ENCODE data around the gene RTTN.
"Not testable (repeated sequence)": the region's sequence is repeated elsewhere in the genome, so short reads cannot be mapped to it uniquely, and the experiment has no call there.

Gene RTTN

DNA sequence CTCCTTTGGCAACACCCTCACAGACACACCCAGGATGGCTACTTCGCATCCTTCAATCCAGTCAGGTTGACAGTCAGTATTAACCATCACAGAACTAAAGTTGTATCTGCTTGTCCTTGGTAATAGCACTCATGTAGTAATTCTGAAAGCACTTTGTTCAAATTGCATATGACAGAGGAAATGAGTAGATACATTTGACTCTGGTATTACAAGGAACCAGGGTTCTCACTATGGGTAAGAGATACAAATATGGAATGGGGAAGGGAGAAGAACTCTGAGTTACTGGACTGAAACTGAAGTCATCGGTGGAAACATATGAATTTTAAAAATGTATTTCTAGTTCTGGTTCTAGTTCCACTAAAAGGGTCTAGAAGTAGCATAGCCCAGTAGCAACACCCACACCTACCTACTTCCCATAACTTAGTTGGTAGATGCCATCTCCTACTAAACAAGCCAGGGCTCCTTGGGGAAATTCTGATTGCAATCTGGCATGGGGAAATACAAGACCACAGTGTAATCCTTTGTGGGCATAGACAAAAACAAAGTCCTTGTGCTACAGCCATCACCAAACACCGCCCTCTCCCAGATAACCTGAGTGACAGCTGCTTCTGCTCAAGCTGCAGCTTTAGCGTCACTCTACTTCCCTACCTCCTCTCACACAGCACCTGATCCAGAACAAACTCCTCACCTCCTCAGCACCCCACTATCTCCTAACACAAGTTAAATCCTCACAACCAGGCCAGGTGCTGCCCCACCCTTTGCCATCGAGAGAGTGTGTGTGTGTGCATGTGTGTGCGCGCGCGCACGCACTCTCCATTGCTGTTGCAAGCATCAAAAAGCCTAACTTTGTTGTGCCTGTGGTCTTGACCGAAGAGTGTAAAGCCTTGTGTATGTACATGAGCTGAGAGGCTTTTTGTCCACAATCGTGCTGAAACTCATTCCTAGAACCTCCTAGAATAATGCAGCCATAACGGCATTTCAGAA is 226.5 kb downstream of the RTTN start:
- no peak for DNase-seq (ENCODE audit: low read depth)

DNA sequence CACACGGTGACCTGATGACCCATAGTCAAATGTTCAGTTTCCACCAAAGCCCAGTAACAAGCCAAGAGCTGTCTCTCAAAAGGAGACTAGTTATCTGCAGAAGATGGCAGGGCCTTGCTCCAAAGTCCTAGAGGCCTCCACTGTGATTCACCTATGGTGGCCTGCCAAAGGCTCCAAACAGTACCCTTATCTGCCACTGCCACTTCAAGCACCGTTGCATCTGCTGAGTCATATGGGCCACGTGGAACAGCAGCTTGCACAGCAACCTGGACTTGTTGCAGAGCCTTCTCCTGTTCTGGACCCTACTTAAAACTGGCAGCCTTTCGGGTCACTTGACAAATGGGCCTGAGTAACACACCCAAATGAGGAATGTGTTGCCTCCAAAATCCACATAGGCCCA is 230.2 kb downstream of the RTTN start:
- DNase-seq (ENCODE audit: low read depth), result not testable (repeated sequence)

DNA sequence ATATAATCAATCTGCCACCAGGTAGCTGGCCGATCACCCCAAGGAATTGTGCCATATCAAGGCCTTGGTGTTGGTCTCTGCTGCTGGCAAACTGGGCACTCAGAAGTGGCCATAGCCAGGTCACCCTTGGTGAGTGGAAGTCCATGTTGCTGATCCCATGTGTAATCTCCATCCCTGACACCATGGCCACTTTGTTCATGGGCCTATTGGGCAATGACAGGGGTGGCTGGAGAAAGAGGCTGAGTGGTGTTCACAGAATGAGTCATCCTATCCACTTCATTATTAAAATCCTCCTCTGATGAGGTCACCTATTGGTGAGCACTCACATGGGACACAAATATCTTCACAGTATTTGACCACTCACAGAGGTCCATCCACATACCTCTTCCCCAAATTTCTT is 231.1 kb downstream of the RTTN start:
- no peak for DNase-seq (ENCODE audit: low read depth)

DNA sequence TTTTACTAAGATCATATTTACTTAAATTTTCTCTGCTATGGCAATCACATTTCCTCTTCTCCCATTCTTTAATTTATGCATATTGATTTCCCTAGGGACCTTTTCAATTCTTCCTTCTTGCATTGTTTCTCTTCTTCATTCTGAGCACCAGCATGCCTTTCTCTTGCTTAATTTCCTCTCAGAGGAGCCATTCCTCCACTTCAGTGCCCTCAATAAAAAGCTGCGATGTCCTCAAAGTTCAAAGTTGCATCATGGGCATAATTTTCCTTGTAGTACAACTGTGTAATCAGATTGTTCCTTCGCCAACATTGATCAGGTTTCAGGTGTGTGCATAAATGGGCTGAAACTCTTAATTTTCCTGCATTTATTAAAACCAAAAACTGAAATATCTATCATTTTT is 236.0 kb downstream of the RTTN start:
- no peak for DNase-seq (ENCODE audit: low read depth)

DNA sequence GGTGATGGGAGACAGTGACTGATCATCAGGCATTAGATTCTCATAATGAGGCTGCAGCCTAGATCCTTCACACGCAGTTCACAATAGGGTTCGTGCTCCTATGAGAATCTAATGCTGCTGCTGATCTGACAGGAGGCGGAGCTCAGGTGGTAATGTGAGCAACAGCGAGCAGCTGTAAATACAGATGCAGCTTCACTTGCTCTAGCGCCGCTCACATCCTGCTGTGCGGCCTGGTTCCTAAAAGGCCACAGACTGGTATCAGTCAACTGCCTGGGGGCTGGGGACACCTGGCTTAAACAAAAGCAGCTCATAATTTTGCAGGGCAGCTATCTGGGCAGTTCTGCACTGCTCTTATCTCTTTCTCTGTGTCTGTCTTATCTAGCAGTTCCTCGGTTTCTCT is 237.4 kb downstream of the RTTN start:
- DNase-seq (ENCODE audit: low read depth), result no peak

DNA sequence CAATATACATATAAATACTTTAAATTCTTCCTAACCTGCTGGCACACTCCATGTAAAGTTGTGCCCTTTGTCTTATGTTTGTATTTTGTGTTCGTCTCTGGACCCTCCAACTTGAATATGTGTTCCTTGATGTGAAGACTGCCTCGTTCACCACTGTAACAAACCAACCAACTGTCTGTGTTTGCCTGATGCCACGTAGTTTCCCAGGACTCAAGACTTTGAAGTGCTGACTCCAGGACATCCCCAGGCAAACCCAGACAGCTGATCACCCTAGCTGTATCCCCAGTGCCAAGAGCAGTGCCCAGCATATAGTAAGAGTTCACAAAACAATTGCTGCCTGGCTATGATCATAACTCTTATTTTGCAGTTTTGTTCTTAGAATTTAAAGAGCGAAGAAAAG is 242.3 kb downstream of the RTTN start:
- no peak for DNase-seq (ENCODE audit: low read depth)

DNA sequence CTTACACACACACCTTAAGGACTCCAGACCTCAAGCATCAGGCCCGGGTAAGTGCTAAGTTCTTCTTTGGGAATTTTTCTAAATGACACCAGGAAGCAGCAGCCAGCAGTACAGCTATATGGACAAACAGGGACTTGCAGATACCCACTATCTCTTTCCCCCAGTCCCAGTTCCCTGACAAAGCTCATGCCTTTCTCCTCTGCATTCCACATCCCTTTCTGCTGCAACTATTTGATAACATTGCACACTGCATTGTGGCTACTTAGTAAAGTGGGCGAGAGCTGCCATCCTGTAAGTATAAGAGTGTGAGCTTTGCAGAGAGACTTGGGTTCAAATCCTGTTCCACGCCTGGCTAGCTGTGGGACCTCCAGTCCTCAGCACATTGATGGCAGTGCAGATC is 243.8 kb downstream of the RTTN start:
- DNase-seq (ENCODE audit: low read depth), result no peak

DNA sequence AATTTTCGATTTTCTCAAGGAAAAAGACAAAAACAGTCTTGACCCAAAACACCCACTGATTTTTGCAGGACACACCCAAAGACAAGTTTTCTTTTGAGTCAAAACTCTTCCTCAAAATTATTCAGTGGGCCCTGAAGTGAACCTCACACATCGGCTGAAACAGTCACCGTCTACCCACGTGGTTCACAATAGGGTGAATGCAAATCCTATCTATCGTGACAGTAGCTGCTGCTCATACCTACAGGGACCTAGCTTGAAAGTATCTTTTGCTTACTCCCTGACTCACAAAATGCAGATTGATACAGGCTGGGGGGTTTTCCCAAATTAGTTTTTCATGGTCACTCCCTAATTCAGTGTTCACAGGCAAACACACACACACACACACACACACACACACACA is 247.1 kb downstream of the RTTN start:
- no peak for DNase-seq (ENCODE audit: low read depth)

DNA sequence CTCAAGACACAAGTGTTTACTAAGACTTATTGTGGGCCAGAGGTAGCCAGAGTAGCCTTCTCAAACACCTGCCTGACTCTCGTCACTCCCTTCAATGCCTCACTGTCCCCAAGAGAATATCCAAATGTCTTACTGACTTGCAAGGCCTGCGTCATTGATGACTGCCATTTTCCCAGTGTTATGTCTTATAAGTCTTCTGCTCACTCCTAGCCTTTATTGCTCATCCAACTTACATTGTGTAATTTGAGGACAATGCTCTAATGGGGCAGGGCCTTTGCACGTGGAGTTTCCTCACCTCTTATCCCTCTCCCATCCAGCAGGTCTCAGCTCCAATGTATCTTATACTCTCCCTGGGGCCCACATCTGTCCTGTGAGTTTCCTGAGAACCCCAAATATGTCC is 247.7 kb downstream of the RTTN start:
- no peak for DNase-seq (ENCODE audit: low read depth)

DNA sequence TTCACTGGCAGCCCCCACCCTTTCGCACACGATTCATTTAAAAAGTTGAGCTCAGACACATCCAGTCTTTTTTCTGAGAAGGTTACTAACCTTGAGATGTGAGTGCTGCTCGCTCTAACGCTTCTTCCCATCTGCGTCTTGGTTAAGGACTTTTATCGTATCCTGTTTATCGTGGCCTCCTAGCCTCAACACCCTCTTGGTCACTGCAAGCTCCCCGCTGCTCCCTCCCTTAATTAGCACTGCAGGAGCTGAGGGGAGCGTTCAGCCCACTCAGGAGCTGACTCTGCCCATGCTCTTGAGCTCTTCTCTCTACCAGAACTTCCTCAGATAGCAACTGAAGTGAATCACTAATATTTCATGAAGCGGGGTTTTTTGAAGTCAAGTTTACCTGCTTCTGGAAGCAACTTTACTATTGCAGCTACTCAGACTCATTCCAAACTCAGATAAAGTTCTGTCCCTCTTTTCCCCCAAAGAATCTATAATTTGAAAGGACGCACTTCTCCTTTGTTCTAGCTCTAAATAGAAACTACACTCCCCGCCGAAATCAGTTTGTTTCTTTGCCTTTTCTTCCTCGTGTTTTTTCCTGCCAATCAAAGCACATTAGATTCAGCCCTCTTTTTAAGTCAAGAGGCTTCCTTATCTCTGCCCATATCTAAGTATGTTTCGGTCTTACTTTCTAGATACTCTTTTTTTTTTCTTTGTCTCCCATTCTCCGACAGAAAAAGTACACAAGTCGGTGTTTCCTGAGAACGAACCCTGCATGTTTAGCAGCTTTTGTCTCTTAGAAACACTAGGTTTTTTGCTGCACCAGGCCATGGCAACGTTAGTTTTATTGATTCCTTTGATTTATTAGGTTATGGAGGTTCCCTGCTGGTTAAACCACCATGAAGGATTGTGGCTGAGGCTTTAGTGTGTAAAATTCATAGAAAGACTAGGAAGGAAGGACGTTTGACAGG is 248.5 kb downstream of the RTTN start:
- no peak for DNase-seq (ENCODE audit: low read depth)

DNA sequence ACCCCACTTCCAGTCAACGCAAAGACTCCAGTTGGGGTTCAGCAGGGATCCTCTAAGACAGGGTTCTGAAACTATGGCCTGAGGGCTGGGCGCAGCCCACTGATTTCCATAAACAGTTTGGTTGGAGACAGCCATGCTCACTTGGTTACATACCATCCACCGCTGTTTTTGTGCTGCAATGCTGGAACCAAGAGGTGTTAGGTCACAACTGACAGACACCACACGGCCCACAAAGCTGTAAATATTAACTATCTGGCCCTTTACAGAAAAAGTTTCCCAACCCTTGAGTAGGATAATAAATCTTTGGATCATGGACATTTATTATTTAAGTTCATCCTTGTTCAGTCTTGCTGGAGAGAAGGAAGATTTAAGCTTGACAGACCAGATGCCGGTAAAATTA is 249.4 kb downstream of the RTTN start:
- no peak for DNase-seq (ENCODE audit: low read depth)

DNA sequence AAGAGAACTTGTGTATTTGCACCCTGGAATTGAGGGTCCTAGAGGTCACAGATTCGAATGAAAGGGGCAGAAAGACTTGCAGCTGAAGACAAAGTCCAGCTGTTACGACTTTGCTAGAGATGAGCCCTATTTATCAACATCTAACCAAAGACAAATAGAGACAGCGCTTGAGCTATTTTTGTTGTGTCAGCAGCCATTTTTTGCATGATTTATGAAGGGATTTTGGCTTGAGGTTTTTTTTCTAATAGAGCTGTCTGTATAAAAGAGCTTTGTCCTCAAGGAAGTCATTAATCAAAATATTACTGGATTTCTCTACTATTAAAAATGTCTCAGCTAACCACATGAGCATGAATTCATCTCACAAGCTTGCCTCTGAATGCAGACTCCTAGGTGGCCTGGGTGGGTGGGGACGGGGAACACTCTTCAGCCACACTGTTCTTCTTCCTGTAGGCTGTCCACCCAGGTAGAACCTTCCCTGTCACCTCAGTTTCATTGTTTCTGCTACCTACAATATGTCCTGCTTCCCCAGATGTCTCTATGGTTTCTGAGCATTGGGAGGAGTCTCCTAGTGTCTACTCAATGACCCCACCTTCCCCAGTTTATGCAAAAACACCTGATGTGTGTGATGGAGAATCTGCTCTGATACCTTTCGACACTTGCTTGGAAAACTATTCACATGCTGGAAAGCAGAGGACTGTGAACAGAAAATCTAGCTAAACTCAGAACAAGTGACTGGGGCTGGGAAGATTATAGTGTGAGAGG is 250.6 kb downstream of the RTTN start:
- no peak for DNase-seq (ENCODE audit: low read depth)

DNA sequence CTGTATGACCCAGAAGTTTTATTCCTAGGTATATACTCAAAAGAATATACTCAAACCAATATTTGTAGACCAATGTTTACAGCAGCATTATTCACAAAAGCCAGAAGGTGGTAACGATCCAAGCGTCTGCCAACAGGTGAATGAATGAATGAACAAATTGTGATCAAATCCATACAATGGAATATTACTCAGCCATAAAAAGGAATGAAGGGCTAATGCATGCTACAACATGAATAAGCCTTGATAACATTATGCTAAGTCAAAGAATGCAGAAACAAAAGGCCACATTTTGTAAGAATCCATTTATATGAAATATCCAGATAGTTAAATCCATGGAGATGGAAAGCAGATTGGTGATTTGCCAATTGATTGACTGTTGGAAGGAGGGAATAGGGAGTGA is 252.3 kb downstream of the RTTN start:
- no peak for DNase-seq (ENCODE audit: low read depth)

All from stromal cell of bone marrow (primary cell).